GM23248 (cell line): ENCODE results near the gene PGBD2.

Experiments
- EZH2 ChIP-seq: fragments of 200-600 bp; sonication (generic); IDR thresholded peaks from 2 replicates; pipeline ENCODE4 v1.6.1; 2018; ENCODE audit warnings: antibody characterized with exemption, mild to moderate bottlenecking; ENCODE audit not compliant: insufficient read depth, poor library complexity, severe bottlenecking
- EZH2phosphoT487 ChIP-seq: fragments of 200-600 bp; sonication (generic); IDR thresholded peaks from 2 replicates; pipeline ENCODE4 v1.6.1; 2018; ENCODE audit warnings: antibody characterized with exemption, moderate library complexity, mild to moderate bottlenecking, low read depth; ENCODE audit not compliant: insufficient read depth

- no peak for TF ChIP-seq EZH2phosphoT487
- TF ChIP-seq EZH2, result no peak
These were observed 14.3 kb upstream of the PGBD2 start for GRCh38 chr1:248891758-248892157.
